ENCODE measurements around the gene LPCAT1. TPM values are rescaled to one million over a fixed set of nuclear protein-coding genes. Genes with fewer than 3 reads are reported as not detected.

The LPCAT1 gene
- total RNA-seq, 1 donor from 2014 or later = 8.9 TPM

DNA sequence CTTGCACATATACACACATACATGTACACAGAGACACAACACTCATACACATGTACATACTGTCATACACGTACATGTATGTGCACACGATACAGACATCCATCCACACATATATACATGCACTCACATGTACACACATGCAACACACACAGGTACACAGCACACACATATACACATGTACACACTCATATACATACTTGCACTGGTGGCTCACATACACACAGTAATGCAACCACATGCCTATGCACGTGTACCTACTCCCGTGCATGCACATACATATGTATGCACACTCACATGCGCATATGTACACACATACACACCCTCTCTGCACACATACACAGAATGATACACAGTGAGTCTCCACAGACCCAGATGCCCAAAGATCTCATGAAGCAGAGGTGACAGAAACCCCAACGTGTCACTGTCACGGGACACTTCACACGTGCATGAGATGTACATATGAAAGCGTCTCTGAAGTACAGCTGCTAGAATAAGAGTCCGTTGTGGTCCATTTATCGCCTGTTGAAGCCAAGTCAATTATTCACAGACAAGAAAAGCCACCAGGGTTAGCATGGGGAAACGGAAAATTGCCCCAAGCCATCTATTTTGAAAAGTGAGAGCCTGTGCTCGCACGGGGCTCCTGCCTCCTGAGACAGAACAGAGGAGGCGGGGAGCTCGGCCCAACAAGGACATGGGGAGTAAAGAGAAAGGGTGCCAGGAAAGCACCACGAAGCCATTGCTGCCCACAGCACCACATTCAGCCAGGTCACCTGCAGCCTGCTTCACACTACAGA lies 24.9 kb downstream of the LPCAT1 start:
- DNase-seq (ENCODE audit: low spot score) (no peak), ATAC-seq (no peak)

DNA sequence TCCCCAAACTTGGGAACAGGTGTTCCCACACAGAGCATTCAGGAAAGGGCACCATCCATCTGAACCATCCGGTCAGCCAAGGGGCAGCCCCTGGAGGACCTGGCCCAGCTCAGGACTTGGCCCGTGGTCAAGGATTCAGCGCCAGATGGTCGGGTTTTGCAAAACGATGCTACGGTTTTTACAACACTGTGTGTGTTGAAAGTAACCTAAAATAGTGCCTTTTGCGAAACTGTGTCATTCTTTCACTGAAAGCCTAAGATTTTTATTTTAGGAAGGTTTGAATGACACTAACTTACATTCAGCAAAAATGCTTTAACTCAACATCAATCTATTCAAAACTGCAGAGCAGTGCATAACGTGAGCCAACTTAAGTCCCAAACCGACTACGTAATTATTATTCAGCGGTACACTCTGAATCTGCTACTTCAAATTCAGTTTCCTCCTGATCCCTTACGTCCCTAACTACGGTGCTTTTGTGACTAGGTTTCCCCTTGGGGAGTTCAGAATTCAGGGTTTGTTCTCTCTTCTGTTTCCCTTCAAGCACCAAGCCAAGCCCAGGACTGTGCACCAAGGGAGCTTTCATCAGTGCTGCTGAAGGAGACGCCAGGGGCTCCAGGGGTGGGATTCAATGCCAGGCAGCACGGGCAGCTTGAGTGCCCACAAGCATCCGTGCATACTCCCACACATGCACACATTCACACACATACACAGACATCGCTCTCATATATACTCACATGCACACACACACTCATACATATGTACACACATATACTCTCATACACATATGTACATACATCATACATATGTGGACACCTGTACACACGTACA lies 25.8 kb downstream of the LPCAT1 start:
- ATAC-seq (no peak), DNase-seq (ENCODE audit: low spot score) (no peak)

DNA sequence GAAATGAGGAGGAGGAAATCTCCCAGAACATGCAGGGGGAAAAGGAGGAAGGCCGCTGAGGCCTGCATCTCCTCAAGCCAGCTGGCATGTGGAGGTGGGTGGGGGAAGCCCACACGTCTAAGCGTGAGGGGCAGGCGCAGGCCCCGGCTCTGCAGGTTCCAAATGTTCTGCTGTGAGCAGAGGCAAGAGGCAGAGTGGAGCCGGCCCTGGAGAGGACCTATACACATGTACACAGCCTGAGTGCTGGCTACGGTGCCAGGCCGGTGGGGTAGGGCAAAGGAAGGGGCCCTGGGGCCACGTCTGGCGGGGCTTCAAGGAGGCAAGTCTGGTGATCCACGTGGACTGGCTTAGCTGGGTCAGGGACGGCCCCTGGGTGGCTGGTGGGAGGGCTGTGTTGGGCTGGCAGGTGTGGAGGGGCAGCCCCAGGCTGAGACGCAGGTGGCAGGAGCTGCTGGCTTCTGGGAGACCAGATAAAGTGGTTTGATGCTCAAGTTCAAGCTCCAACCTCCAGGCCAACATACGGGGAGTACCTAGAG lies 26.4 kb downstream of the LPCAT1 start:
- ATAC-seq (no peak), DNase-seq (ENCODE audit: low spot score) (no peak)

DNA sequence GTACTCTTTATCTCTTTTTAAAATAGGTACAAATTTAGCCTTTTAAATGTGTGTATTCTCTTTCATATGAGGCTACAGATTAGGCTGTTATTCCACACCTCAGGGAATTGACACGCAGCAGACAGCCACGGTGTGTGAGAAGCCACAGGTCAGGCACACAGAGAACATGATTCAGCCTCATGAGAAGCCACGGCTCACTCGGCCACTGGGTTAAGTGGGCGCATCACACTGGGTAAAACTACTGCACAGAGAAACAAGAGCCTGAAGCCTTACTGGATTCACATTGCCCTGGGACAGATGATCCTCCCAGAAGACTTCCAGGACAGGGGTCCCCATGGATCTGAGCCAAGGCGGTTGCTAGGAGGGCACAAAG lies 28.2 kb downstream of the LPCAT1 start:
- DNase-seq (ENCODE audit: low spot score) = no peak
- no peak for ATAC-seq

DNA sequence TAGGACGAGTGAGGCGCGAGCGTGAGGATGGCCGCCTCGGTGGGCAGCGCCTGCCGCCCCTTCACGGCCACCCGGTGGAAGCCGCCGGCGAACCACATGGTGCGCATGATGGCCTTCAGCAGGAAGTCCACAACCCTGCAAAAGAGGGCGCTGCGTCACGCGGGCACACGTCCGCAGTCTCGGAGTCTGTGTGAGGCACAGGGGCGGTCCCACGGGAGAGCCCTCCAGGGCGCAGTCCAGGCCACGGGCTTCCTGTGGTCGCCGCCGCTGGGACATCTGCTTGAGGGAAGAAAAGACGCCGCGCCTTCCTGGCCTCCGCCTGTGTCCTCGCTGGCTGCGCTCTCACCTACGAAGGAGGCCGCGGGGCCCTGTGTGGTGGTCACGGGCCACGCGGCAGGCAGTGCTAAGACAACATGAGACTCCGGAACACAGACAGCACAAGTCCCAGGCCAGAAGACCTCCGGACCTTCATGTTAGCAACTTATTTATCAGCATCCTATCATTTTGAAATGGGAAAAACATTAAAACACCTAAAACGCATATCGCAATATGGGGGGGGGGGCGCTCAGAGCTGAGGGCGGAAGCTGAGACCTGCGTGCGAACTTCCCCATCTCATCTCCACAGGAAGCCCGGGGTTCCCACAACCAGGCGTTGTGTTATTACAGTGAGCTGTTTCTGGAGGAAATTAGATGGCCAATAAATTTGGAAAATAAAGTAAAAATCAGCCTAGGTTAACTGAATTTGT lies 28.8 kb downstream of the LPCAT1 start:
- ATAC-seq (peak; percentile 27), DNase-seq (ENCODE audit: low spot score) (no peak)

DNA sequence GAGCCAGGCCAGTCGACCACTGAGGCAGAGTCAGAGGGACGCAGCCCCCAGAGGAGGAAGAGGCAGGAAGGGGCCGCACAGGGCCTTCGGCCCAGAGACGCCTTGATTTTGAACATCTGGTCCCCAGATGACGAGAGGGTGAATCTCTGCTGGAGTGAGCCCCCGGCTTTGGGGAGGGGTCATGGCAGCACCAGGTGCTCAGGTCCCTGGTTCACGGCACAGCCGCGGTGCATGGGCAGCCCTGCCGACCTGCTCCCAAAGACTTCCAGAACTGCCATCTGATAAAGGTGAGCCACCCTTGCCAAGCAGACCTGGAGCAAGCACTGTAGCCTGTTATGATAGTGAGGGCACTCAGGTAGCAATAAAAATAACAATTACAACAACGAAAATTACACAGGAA lies 29.8 kb downstream of the LPCAT1 start:
- DNase-seq (ENCODE audit: low spot score) = no peak
- ATAC-seq = no peak

DNA sequence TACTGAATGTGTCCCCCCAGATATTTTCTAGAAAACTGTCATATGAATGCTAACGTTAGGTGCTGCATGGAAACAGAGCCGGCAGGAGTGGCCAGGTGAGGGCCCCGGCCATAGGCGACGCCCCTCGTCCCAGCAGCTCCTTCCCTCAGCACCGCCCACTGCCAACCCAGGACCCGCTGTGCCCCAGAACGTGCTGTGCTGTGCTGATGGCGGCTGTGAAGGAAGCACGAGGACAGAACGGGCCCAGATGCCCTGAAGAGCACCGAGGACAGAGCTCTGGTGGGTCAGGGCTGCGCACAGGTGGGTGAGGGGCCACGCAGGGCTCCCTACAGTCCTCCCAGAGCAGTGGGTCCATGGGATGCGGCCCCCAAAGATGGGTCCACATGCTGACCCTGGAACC lies 30.3 kb downstream of the LPCAT1 start:
- DNase-seq (ENCODE audit: low spot score) (no peak), ATAC-seq (no peak)

DNA sequence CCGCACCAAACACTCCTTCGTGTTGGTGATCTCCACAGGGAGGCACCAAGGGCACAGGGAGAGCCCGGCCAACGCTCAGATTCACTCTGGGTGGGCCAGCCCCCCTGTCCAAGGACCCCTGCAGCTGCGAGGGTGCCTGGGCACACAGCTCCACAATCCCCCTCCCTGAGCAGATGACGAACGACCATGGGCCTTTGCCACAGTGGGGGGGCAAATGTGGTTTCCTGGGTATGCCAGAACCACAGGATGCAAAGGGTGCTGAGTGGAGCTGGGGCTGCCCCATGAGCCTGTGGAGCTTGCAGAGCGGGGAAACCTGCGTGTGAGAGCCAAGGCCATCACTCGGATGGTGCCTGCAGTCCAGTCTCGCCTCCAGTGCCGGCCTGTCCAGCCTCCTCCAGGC lies 31.0 kb downstream of the LPCAT1 start:
- DNase-seq (ENCODE audit: low spot score) (no peak), ATAC-seq (no peak)

DNA sequence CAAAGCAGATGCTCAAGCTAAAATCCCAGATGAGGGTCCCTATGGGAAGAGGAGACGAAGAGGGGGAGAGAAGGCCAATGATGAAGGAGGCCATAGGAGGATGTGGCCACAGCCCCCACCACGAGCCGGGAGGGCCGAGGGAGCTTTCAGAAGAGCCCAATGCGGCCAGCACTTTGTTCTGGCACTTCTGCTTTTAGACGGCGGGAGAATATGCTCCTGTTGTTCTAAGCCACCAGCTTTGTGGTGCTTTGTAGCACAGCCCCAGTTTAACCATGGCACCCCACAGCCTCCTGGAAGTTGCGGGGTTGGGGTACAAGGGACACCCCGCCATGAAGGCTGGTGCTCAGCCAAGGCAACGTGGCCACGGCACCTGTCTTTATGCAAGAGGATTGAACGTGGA lies 33.4 kb downstream of the LPCAT1 start:
- ATAC-seq (no peak), DNase-seq (ENCODE audit: low spot score) (no peak)

DNA sequence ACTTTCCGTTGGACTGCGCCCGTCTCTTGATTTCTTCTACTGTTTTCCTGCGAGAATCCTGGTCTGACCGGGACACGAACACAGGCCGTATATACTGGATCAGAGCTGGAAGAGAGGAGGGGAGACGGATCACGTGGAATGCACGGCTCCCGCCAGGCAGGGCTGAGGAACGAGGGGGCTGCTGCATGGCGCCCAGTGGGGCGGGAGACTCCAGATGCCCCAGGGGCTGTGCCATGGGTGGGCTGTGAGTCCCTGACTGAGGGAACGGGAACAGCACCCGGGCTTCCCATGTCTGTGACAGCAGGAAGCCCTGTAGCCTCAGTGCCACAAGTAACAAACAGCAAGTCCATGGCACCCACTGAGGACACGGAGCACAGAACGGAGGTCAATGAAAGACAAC lies 34.0 kb downstream of the LPCAT1 start:
- DNase-seq (ENCODE audit: low spot score) (no peak), ATAC-seq (no peak)

DNA sequence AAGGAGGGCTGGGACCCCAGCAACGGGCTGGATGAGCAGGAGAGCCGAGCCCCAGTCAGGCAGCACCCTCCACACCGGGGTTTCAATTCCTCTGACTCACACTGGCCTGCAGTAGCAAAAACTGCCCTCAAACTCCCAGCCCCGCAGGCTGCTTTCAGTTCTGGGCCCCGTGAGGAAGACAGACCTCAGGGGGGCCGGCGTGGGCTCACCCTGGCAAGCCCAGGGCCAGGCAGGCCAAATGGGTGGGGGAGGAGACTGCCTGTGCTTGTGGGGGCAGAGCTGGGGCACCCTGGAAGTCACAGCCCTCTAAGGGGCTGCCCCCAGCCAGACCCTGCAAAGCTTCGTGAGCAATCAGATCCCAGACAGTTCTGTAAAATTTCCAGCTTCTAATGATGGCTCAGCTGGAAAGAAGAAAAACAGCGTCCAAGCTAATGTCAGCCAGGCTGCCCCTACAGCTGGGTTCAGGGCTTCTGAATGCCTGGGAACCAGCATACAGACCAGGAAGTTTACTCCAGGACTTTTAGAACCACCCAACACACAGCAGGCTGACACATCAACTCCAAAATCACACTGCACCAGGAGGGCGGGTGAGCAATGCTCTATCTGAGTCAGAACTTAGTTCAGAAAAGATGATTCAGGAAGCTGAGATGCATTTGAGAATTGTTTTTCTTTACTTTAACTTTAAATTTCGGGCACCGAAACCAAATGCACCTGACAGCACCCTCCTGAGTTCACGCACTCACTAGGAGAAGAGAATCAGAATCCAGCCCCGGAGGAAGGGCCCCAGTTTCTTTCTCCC lies 34.7 kb downstream of the LPCAT1 start:
- ATAC-seq (peak; percentile 58), DNase-seq (ENCODE audit: low spot score) (no peak)

DNA sequence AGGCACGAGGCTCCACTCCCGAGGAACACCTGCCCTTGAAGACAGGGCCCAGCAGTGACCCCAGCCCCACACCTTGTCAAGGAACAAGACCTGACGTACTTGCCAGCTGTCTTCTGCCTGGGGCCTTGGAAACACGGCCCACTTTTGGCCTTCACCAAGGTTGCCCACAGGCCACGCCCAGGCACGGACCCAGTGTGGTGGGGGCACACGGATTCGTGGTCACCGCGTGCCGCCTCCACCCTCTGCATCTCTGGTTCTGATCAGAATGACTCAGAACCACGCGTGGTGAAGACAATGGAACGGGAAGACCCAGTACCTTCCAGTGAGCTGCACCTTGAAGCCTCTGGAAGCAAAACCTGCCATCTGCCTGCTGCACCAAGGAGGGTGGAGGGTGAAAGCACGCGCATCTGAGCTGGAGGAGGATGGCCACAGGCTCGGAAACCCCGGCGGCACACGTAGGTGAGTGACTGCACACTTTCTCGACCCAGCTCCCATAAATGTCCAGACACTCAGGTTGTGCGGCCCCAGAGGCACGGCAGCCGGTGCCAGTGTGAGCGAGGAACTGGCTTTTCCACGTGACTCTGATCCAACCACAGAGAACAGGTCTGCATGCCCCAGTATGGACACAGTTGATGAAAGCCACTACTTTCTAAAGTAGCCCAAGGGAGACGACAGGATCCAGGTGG lies 36.5 kb downstream of the LPCAT1 start:
- ATAC-seq = no peak
- no peak for DNase-seq (ENCODE audit: low spot score)

DNA sequence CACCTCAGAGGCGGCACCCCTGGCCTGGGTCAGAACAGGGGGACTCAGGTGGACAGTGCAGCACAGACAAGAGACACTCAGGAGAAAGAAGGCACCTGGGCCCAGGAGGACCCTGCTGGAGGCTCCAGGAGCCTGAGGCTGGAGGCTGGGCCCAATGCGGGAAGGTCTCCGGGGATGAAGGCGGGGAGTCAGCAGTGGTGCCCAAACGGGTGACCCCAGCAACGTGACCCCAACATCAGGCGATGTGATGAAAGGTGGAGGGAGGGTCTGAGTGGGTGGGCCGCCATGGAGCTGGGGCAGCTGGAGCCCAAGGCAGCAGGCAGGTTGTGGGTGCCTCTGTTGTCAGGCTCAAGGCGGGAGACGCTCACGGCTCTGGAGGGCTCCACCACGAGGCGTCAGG lies 37.5 kb downstream of the LPCAT1 start:
- ATAC-seq (no peak), DNase-seq (ENCODE audit: low spot score) (no peak)

DNA sequence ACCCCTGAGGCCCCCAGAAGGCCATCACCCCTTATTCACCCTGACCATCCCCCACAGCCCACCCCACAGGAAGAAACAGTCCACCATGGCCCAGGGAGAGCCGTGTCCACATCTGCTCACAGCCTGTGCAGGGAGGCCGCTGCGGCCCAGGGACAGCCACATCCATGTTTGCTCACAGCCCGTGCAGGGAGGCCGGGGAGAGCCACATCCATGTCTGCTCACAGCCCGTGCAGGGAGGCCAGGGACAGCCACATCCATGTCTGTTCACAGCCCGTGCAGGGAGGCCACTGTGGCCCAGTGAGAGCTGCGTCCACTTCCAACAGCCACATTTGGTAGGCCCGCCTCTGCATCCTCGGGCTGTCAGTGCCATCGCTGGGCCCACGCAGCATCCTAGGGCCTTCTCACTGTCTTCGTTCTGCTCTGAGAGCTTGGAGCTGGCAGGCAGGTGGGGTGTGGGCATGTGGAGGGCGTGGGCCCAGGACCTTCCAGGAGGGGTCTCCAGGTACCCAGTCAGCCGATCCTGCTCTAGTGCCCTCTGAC lies 38.1 kb downstream of the LPCAT1 start:
- ATAC-seq (no peak), DNase-seq (ENCODE audit: low spot score) (no peak)

DNA sequence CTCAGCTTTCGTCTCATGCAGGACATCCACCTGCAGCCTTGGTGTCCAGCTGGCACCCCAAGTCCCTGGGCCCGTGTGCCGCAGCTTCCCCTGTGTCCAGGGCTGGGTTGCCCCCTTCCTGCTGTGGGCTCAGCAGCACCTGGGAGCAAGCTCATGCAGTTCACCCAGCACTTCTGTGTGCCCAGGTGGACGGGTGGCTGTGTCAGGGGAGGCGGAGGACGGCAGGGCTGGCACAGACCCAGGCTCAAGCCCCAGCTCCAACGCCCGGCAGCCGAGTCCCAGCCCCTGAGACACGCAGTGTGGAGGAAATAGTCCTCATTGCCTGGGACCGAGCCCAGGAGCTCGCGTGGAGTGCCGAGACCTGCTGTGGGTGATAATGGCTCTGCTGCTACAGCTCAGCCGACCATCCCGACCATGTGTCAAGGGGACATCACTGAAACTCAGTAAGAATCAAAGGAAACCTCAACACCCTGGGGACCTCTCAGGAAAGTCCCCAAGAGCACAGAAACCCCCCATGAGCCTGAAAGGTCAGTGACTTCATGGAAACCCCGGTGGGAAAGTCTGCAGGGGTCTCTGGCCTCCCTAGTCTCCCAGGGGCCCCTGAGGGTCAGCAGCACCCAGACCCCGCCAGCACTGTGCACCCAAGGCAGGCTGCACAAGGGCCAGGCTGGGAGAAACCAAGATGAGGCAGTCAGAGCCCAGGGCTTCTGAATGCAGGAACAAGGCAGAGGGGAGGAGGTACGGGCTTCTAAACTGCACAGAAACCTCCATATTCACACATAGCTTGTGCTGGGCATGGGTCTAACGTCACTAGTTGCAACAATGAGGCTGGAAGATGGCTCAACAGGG lies 38.8 kb downstream of the LPCAT1 start:
- ATAC-seq = no peak
- no peak for DNase-seq (ENCODE audit: low spot score)

DNA sequence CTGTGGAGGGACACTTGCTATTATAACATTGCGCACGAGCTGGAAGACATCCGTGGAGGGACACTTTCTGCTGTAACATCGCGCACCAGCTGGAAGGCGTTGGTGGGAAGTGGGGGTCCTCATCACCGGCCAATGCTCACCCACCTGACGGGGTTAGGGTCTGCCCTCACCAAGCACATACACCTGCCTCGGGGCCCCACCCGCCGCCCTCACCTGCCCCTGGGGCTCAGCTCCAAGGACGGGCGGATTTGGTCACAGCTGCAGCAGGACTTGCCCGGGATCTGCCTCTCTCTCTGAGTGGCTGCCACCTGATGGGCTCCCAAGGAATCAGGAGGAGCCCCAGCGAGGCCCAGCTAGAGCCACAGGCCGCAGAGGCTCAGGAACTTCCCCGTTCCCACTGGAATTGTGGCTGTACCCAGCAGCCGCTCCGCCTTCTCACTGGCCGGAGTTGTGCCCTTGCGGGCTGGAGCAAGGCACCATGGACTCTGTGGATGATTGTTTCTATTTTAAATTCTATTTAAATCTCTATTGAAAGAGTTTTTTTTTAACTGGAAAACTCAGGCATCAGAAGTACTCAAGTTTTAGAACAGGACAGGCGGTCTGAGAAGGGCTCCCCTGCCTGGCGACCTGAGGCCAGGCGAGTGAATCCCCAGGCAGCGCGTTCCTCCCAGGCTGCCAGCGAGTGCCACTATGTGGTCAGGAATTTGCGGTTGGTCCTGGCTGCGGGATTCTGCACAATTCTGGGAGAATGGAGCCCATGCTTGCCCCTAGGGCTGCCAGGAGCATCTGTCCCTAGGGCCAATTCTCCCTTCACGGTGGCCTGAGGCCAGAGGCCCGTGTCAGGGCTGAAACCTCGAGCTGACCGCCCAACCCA lies 39.7 kb downstream of the LPCAT1 start:
- ATAC-seq (no peak), DNase-seq (ENCODE audit: low spot score) (no peak)

DNA sequence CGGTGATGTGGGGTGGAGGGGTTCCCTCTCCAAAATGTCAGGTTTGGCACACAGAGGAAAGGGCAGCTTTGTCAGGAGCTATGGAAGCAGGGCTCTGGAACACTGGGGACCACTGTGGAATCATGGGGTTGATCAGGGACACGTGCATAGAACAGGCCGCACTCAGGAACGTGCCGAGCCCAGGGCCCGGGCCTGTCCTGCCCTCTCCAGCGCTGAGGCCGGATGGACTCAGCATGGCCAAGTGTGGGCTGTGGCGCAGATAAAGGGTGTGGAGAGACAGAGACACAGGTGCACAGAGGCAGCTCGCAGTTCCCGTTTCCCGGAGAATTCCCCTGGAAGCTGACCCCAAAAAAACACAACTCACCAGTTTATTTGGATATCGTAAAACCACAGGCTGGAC lies 40.7 kb downstream of the LPCAT1 start:
- DNase-seq (ENCODE audit: low spot score) = no peak
- ATAC-seq = no peak

DNA sequence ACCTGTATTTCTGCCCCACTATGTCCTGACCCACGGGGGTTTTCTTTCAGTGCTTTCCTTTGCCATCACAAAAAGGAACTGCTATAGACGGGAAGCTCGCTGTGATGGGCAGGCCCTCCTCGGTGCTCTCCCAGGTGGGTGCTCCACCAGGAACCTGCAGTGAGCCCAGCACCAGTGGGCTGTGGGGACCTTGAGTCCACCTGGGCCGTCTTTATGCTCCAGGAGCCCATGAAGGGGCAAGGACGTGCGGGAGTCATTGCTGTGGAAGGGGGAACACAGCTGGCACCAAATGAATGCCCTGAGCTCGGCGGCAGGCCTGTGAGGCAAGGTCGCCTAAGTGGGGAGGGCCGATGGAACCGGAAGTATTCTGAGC lies 41.8 kb downstream of the LPCAT1 start:
- no peak for ATAC-seq
- DNase-seq (ENCODE audit: low spot score) = no peak

All from left lobe of liver (tissue), 2 donors.